WTC11 (cell line): Measurements from ENCODE around the gene BAIAP2. TPM values are rescaled to one million over a fixed set of nuclear protein-coding genes. Genes with fewer than 3 reads are reported as not detected.

Experiments
- ATAC-seq: fragments of 200-7000 bp; cut with Tn5 transposase; 2 replicates; pipeline ENCODE4 v1.10.0; 2021; ENCODE audit warnings: mild to moderate bottlenecking, moderate library complexity
- CTCF ChIA-PET: fragments of 300-600 bp; sonication (Branson Sonifier 250); formaldehyde crosslinking; loops from one replicate; lab custom pipeline; 2021; ENCODE audit warnings: antibody characterized with exemption; lab: Charles Lee
- POLR2A ChIA-PET: fragments of 350-600 bp; sonication (Branson Sonifier 250); formaldehyde crosslinking; loops from one replicate; lab custom pipeline; 2021; ENCODE audit warnings: antibody characterized with exemption; lab: Charles Lee
- DNase-seq: peaks from one replicate; pipeline ENCODE4 v3.0.0; 2021; ENCODE audit warnings: low spot score
- H3K27ac Mint-ChIP-seq: 2 replicates; pipeline ENCODE4 v1.8.0; 2021; ENCODE audit warnings: mixed read lengths
- H3K27me3 Mint-ChIP-seq: 2 replicates; pipeline ENCODE4 v1.8.0; 2021; ENCODE audit warnings: low read depth, mild to moderate bottlenecking, moderate library complexity, mixed read lengths
- H3K36me3 Mint-ChIP-seq: 2 replicates; pipeline ENCODE4 v1.8.0; 2021; ENCODE audit warnings: mixed read lengths
- H3K4me1 Mint-ChIP-seq: 2 replicates; pipeline ENCODE4 v1.8.0; 2022; ENCODE audit warnings: mixed read lengths
- H3K4me3 Mint-ChIP-seq: 2 replicates; pipeline ENCODE4 v1.8.0; 2021; ENCODE audit warnings: mild to moderate bottlenecking, moderate library complexity, mixed read lengths
- H3K9me3 Mint-ChIP-seq: 2 replicates; pipeline ENCODE4 v1.8.0; 2021; ENCODE audit warnings: mixed read lengths
- ESRRA ChIP-seq: sonication (generic); formaldehyde crosslinking; IDR thresholded peaks from 2 replicates; pipeline ENCODE4 v1.8.1; 2022; ENCODE audit warnings: mild to moderate bottlenecking, missing genetic modification reagents, borderline replicate concordance
- GRHL2 ChIP-seq: fragments of 250-450 bp; sonication (Bioruptor Pico); IDR thresholded peaks from 2 replicates; pipeline ENCODE4 v1.8.0; 2022; ENCODE audit warnings: mild to moderate bottlenecking, moderate library complexity; ENCODE audit not compliant: insufficient replicate concordance, severe bottlenecking
- HMGA2 ChIP-seq: fragments of 250-450 bp; sonication (Bioruptor Pico); IDR thresholded peaks from 2 replicates; pipeline ENCODE4 v1.4.0; 2021; ENCODE audit warnings: mild to moderate bottlenecking, moderate library complexity
- JAZF1 ChIP-seq: fragments of 250-450 bp; sonication (Bioruptor Pico); IDR thresholded peaks from 2 replicates; pipeline ENCODE4 v1.9.0; 2021; ENCODE audit warnings: moderate library complexity, mild to moderate bottlenecking, inconsistent platforms
- MXD4 ChIP-seq: fragments of 250-450 bp; sonication (Bioruptor Pico); IDR thresholded peaks from 2 replicates; pipeline ENCODE4 v1.8.0; 2021; ENCODE audit warnings: mild to moderate bottlenecking, moderate library complexity, borderline replicate concordance
- MYBL2 ChIP-seq: sonication (generic); formaldehyde crosslinking; IDR thresholded peaks from 2 replicates; pipeline ENCODE4 v1.8.1; 2023; ENCODE audit warnings: mild to moderate bottlenecking, moderate library complexity, missing genetic modification reagents
- NR2C2 ChIP-seq: sonication (generic); formaldehyde crosslinking; IDR thresholded peaks from 2 replicates; pipeline ENCODE4 v1.8.0; 2022; ENCODE audit warnings: mild to moderate bottlenecking, missing genetic modification reagents
- SMAD3 ChIP-seq: sonication (generic); formaldehyde crosslinking; IDR thresholded peaks from 2 replicates; pipeline ENCODE4 v1.8.0; 2022; ENCODE audit warnings: missing genetic modification reagents, mild to moderate bottlenecking, borderline replicate concordance
- SP1 ChIP-seq: sonication (generic); formaldehyde crosslinking; conservative IDR thresholded peaks from 2 replicates; pipeline ENCODE4 v1.8.1; 2022; ENCODE audit warnings: missing genetic modification reagents
- ZNF121 ChIP-seq: sonication (generic); formaldehyde crosslinking; IDR thresholded peaks from 2 replicates; pipeline ENCODE4 v1.8.0; 2023; ENCODE audit warnings: missing genetic modification reagents
- ZNF281 ChIP-seq: sonication (generic); formaldehyde crosslinking; IDR thresholded peaks from 2 replicates; pipeline ENCODE4 v1.8.0; 2023; ENCODE audit warnings: mild to moderate bottlenecking, missing genetic modification reagents
- total RNA-seq: library from RNA; stranded (reverse); gene quantifications from 3 replicates; pipeline ENCODE4 v1.2.3, GENCODE V29; 2021
- TF ChIP-seq, protein P1 (sequence below): fragments of 250-450 bp; sonication (Bioruptor Pico); IDR thresholded peaks from 2 replicates; pipeline ENCODE4 v1.8.0; 2021; ENCODE audit warnings: mild to moderate bottlenecking
- TF ChIP-seq, protein P2 (sequence below): sonication (generic); formaldehyde crosslinking; IDR thresholded peaks from 2 replicates; pipeline ENCODE4 v1.8.1; 2023; ENCODE audit warnings: mild to moderate bottlenecking, missing genetic modification reagents
- TF ChIP-seq, protein P3 (sequence below): fragments of 200-600 bp; IDR thresholded peaks from 2 replicates; pipeline ENCODE4 v1.8.0; 2022; ENCODE audit warnings: antibody characterized with exemption
- TF ChIP-seq, protein P4 (sequence below): sonication (generic); formaldehyde crosslinking; IDR thresholded peaks from 2 replicates; pipeline ENCODE4 v1.8.1; 2023; ENCODE audit warnings: mild to moderate bottlenecking, missing genetic modification reagents, borderline replicate concordance

Gene BAIAP2
- total RNA-seq, 1 experiment from 2014 or later = 20.7 TPM

DNA sequence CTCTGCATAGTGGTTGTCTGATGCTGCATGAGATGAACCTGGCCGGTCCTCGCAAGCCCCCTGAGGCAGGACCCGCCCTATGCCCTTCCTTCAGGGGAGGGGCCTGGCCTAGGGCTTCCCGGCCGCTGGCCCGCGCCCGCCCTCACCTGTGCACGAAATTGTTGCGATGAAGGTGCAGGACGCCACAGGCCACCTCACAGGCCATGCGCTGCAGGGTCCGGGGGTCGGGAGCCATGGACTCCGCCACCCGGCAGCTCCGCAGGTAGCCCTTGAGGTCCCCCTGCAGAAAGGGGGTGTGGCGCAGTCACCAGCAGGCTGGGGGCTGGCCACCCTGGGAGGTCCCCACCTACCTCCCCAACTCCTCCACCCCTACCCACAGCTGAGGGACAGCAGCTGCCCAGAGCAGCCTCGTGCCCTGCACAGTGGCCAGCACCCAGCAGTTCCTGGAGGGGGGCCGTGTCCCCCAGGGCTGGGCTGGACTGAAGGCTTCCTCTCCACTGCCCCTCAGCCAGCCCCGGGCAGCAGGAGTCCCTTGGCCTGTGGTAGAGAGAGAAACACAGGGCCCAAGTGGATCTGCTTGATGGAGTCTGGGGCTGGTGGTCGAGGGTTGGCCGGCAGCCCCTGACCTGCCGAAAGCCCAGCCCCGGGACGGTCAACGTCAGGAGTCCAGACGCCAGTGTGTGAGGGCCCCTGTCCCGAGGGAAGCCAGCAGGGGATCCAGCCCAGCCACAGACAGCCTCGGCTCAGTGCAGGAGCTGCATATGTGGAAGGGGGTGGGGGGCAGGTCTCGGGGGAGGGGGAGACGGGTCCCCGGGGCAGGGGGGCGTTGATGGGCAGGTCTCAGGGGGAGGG lies 91.6 kb downstream of the BAIAP2 start (continued):
- TF ChIP-seq SMAD3 (CRISPR knock-in tag) = no peak
- TF ChIP-seq, protein P1, sequence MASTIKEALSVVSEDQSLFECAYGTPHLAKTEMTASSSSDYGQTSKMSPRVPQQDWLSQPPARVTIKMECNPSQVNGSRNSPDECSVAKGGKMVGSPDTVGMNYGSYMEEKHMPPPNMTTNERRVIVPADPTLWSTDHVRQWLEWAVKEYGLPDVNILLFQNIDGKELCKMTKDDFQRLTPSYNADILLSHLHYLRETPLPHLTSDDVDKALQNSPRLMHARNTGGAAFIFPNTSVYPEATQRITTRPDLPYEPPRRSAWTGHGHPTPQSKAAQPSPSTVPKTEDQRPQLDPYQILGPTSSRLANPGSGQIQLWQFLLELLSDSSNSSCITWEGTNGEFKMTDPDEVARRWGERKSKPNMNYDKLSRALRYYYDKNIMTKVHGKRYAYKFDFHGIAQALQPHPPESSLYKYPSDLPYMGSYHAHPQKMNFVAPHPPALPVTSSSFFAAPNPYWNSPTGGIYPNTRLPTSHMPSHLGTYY (CRISPR knock-in tag) = no peak
- no peak for TF ChIP-seq ESRRA (CRISPR knock-in tag)
- TF ChIP-seq, all 79 proteins: peak for 0

- ChIA-PET POLR2A (no interaction called here), CTCF (interaction anchor here (1.6 kb wide), 1 partner anchor 128 kb away, joined by 3 read pairs; no protein-coding TSS in a partner anchor)
- no peaks in the 10 kb centered on the region for H3K36me3 Mint-ChIP-seq
- ATAC-seq (no peak), DNase-seq (no peak)
- peaks cover 4% of the 10 kb centered on the region for H3K27me3 Mint-ChIP-seq
- TF ChIP-seq HMGA2 (CRISPR knock-in tag) (no peak), GRHL2 (CRISPR knock-in tag) (no peak), ZNF121 (CRISPR knock-in tag) (no peak), JAZF1 (no peak), MYBL2 (CRISPR knock-in tag) (no peak), SP1 (no peak), MXD4 (CRISPR knock-in tag) (no peak), NR2C2 (no peak), ZNF281 (CRISPR knock-in tag) (no peak)
- TF ChIP-seq, protein P2, sequence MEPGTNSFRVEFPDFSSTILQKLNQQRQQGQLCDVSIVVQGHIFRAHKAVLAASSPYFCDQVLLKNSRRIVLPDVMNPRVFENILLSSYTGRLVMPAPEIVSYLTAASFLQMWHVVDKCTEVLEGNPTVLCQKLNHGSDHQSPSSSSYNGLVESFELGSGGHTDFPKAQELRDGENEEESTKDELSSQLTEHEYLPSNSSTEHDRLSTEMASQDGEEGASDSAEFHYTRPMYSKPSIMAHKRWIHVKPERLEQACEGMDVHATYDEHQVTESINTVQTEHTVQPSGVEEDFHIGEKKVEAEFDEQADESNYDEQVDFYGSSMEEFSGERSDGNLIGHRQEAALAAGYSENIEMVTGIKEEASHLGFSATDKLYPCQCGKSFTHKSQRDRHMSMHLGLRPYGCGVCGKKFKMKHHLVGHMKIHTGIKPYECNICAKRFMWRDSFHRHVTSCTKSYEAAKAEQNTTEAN (CRISPR knock-in tag) = no peak
- TF ChIP-seq, protein P3, sequence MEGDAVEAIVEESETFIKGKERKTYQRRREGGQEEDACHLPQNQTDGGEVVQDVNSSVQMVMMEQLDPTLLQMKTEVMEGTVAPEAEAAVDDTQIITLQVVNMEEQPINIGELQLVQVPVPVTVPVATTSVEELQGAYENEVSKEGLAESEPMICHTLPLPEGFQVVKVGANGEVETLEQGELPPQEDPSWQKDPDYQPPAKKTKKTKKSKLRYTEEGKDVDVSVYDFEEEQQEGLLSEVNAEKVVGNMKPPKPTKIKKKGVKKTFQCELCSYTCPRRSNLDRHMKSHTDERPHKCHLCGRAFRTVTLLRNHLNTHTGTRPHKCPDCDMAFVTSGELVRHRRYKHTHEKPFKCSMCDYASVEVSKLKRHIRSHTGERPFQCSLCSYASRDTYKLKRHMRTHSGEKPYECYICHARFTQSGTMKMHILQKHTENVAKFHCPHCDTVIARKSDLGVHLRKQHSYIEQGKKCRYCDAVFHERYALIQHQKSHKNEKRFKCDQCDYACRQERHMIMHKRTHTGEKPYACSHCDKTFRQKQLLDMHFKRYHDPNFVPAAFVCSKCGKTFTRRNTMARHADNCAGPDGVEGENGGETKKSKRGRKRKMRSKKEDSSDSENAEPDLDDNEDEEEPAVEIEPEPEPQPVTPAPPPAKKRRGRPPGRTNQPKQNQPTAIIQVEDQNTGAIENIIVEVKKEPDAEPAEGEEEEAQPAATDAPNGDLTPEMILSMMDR = no peak
- TF ChIP-seq, protein P1 (CRISPR knock-in tag) = no peak
- TF ChIP-seq, protein P4, sequence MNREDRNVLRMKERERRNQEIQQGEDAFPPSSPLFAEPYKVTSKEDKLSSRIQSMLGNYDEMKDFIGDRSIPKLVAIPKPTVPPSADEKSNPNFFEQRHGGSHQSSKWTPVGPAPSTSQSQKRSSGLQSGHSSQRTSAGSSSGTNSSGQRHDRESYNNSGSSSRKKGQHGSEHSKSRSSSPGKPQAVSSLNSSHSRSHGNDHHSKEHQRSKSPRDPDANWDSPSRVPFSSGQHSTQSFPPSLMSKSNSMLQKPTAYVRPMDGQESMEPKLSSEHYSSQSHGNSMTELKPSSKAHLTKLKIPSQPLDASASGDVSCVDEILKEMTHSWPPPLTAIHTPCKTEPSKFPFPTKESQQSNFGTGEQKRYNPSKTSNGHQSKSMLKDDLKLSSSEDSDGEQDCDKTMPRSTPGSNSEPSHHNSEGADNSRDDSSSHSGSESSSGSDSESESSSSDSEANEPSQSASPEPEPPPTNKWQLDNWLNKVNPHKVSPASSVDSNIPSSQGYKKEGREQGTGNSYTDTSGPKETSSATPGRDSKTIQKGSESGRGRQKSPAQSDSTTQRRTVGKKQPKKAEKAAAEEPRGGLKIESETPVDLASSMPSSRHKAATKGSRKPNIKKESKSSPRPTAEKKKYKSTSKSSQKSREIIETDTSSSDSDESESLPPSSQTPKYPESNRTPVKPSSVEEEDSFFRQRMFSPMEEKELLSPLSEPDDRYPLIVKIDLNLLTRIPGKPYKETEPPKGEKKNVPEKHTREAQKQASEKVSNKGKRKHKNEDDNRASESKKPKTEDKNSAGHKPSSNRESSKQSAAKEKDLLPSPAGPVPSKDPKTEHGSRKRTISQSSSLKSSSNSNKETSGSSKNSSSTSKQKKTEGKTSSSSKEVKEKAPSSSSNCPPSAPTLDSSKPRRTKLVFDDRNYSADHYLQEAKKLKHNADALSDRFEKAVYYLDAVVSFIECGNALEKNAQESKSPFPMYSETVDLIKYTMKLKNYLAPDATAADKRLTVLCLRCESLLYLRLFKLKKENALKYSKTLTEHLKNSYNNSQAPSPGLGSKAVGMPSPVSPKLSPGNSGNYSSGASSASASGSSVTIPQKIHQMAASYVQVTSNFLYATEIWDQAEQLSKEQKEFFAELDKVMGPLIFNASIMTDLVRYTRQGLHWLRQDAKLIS = no peak
- H3K9me3 Mint-ChIP-seq = no peaks in the 10 kb centered on the region
- H3K27ac Mint-ChIP-seq = no peak overlapping the region
- H3K4me3 Mint-ChIP-seq = no peak overlapping the region
- no peaks in the 10 kb centered on the region for H3K4me1 Mint-ChIP-seq
Observed at GRCh38 chr17:81127133-81127455, 92.1 kb downstream of the BAIAP2 start.
